ENCODE results near the gene ZNF780A. TPM values are rescaled to one million over a fixed set of nuclear protein-coding genes. Genes with fewer than 3 reads are reported as not detected.

ZNF780A gene
- total and polyA plus RNA-seq, 2 donors from 2014 or later: 11.8 to 26.2 TPM

DNA sequence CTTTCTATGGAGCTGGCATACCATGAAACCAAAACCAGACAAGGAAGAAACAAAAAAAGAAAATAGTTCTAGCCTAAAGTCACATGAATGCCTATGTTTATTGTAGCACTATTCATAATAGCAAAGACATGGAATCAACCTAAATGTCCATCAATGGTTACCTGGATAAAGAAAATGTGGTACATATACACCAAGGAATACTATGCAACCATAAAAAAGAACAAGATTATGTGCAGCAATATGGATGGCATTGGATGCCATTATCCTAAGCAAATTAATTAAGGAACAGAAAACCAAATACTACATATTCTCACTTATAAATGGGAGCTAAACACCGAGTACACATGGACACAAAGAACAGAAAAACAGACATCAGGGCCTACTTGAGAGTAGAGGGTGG lies 10.5 kb downstream of the ZNF780A start:
- TF ChIP-seq, protein P1, sequence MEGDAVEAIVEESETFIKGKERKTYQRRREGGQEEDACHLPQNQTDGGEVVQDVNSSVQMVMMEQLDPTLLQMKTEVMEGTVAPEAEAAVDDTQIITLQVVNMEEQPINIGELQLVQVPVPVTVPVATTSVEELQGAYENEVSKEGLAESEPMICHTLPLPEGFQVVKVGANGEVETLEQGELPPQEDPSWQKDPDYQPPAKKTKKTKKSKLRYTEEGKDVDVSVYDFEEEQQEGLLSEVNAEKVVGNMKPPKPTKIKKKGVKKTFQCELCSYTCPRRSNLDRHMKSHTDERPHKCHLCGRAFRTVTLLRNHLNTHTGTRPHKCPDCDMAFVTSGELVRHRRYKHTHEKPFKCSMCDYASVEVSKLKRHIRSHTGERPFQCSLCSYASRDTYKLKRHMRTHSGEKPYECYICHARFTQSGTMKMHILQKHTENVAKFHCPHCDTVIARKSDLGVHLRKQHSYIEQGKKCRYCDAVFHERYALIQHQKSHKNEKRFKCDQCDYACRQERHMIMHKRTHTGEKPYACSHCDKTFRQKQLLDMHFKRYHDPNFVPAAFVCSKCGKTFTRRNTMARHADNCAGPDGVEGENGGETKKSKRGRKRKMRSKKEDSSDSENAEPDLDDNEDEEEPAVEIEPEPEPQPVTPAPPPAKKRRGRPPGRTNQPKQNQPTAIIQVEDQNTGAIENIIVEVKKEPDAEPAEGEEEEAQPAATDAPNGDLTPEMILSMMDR (IDR thresholded peaks at IDR 0.05; ENCODE audit: borderline replicate concordance, extremely low read depth, insufficient read depth): no peak
- Histone ChIP-seq H3K9me3 (ENCODE audit: control insufficient read depth in 2 of 3, insufficient read depth in 1 of 3, low read length in 3 of 3) (peaks cover 3 to 6% (median 5%) of the 10 kb centered on the region in 3 donors), H3K4me1 (ENCODE audit: control insufficient read depth in 2 of 3, insufficient read depth in 2 of 3, low read depth in 1 of 3, low read length in 3 of 3) (no peaks in the 10 kb centered on the region), H3K27me3 (ENCODE audit: control insufficient read depth, insufficient read depth, low read length) (no peaks in the 10 kb centered on the region), H3K27ac (ENCODE audit: low read depth in 2 of 2, low read length in 2 of 2) (no peak overlapping the region), H3K9ac (ENCODE audit: low read length in 3 of 3) (no peak overlapping the region), H3K4me3 (ENCODE audit: low read length in 3 of 3) (no peak overlapping the region), H3K36me3 (ENCODE audit: control insufficient read depth in 2 of 3, insufficient read depth in 3 of 3, low read length in 3 of 3) (peaks cover 5 to 37% (median 33%) of the 10 kb centered on the region in 3 donors)
- FAIRE-seq: no peak
- intact Hi-C loops (cut with DNase I): no loop called here
- DNase-seq: no peak

DNA sequence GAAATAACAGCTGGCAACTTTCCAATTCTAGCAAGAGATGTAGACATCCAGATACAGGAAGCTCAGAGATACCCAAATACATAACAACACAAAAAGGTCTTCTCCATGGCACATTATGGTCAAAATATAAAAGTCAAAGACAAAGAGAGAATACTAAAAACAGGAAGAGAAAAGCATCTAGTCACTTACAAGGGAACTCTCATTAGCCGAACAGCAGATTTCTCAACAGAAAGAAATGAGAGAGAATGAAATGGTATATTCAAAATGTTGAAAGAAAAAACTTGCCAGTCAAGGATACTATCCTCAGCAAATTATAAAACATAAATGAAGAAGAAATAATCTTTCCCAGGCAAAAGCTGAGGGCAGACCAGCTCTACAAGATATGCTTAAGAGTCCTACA lies 12.4 kb downstream of the ZNF780A start:
- H3K4me3 ChIP-seq (ENCODE audit: low read length in 3 of 3): no peak overlapping the region
- H3K36me3 ChIP-seq (ENCODE audit: control insufficient read depth in 2 of 3, insufficient read depth in 3 of 3, low read length in 3 of 3): peaks cover 20 to 49% (median 46%) of the 10 kb centered on the region in 3 donors
- intact Hi-C loops (cut with DNase I): no loop called here

DNA sequence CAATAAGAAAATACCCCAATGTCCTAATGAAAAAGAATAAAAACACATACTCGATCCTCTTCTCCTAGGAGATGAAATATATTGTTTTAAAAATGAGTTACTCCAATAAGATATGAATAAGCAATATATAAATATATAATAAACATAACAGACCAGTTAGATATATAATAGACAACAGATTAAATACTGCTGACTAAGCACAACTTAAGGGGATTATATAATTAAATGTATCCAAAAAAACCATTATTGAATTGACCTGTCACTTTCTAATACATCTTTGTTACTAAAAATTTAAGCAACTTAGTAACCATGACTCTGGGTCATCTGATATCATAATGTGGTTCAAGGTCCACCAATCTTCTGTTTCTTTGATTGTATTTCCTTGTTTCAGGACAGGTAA lies 20.7 kb downstream of the ZNF780A start:
- DNase-seq: no peak
- Histone ChIP-seq H3K4me3 (ENCODE audit: low read length in 3 of 3) (no peak overlapping the region), H3K9me3 (ENCODE audit: control insufficient read depth in 2 of 3, insufficient read depth in 1 of 3, low read length in 3 of 3) (peaks cover 0 to 15% (median 8%) of the 10 kb centered on the region in 3 donors), H3K27ac (ENCODE audit: low read depth in 2 of 2, low read length in 2 of 2) (no peak overlapping the region), H3K9ac (ENCODE audit: low read length in 3 of 3) (no peak overlapping the region), H3K4me1 (ENCODE audit: control insufficient read depth in 2 of 3, insufficient read depth in 2 of 3, low read depth in 1 of 3, low read length in 3 of 3) (no peaks in the 10 kb centered on the region), H3K36me3 (ENCODE audit: control insufficient read depth in 2 of 3, insufficient read depth in 3 of 3, low read length in 3 of 3) (peaks cover 8 to 14% (median 14%) of the 10 kb centered on the region in 3 donors), H3K27me3 (ENCODE audit: control insufficient read depth, insufficient read depth, low read length) (no peaks in the 10 kb centered on the region)
- TF ChIP-seq, protein P1 (IDR thresholded peaks at IDR 0.05; ENCODE audit: borderline replicate concordance, extremely low read depth, insufficient read depth): no peak
- no peak for FAIRE-seq
- intact Hi-C loops (cut with DNase I): no loop called here

More for the DNA sequence above, 12.4 kb downstream of the ZNF780A start:
- DNase-seq: no peak
- H3K9me3 ChIP-seq (ENCODE audit: control insufficient read depth in 2 of 3, insufficient read depth in 1 of 3, low read length in 3 of 3): peaks cover 5 to 20% (median 12%) of the 10 kb centered on the region in 3 donors
- H3K9ac ChIP-seq (ENCODE audit: low read length in 3 of 3): no peak overlapping the region
- FAIRE-seq: no peak
- no peaks in the 10 kb centered on the region for H3K4me1 ChIP-seq (ENCODE audit: control insufficient read depth in 2 of 3, insufficient read depth in 2 of 3, low read depth in 1 of 3, low read length in 3 of 3)
- no peaks in the 10 kb centered on the region for H3K27me3 ChIP-seq (ENCODE audit: control insufficient read depth, insufficient read depth, low read length)
- no peak overlapping the region for H3K27ac ChIP-seq (ENCODE audit: low read depth in 2 of 2, low read length in 2 of 2)
- TF ChIP-seq, protein P1 (IDR thresholded peaks at IDR 0.05; ENCODE audit: borderline replicate concordance, extremely low read depth, insufficient read depth): no peak

DNA sequence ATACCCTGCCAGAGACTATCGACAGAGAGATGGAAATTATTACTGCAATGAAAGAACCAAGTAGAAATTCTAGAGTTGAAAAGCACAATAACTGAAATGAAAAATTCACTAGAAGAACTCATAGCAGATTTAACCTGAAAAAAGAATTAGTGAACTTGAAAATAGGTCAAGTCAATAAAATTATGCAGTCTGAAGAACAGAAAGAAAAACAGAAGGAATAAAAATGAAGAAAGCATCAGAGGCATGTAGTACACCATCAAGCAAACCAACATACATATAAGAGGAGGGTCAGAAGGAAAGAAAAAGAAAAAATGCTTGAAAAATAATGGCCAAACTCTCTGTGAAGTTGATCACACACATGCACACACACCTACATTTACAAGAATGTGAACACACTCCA lies 31.1 kb downstream of the ZNF780A start:
- FAIRE-seq: no peak
- no peaks in the 10 kb centered on the region for H3K27me3 ChIP-seq (ENCODE audit: control insufficient read depth, insufficient read depth, low read length)

More for the DNA sequence above, 31.1 kb downstream of the ZNF780A start:
- Histone ChIP-seq H3K27ac (ENCODE audit: low read depth in 2 of 2, low read length in 2 of 2) (no peak overlapping the region), H3K4me1 (ENCODE audit: control insufficient read depth in 2 of 3, insufficient read depth in 2 of 3, low read depth in 1 of 3, low read length in 3 of 3) (no peaks in the 10 kb centered on the region), H3K36me3 (ENCODE audit: control insufficient read depth in 2 of 3, insufficient read depth in 3 of 3, low read length in 3 of 3) (no peaks in the 10 kb centered on the region), H3K9me3 (ENCODE audit: control insufficient read depth in 2 of 3, insufficient read depth in 1 of 3, low read length in 3 of 3) (peaks cover 0 to 10% (median 3%) of the 10 kb centered on the region in 3 donors), H3K9ac (ENCODE audit: low read length in 3 of 3) (no peak overlapping the region), H3K4me3 (ENCODE audit: low read length in 3 of 3) (no peak overlapping the region)
- no peak for DNase-seq
- TF ChIP-seq, protein P1 (IDR thresholded peaks at IDR 0.05; ENCODE audit: borderline replicate concordance, extremely low read depth, insufficient read depth): no peak
- intact Hi-C loops (cut with DNase I): no loop called here

Measured in kidney (tissue), 14 donors.